Measurements from ENCODE around the gene CPED1.

GRCh38 chr7:121026577-121027111, 38.1 kb downstream of the CPED1 start:
- TF ChIP-seq CTCF (conservative IDR thresholded peaks at IDR 0.05 in 1 of 2, IDR thresholded peaks at IDR 0.05 in 1 of 2; ENCODE audit: low read depth in 1 of 2, low read length in 2 of 2) (no peak), EZH2 (IDR thresholded peaks at IDR 0.05; ENCODE audit: low read length, missing control alignments) (no peak)

Measured in fibroblast of lung (primary cell).